HG03097 (cell line): ENCODE data around the gene TNNT2.

Experiments
- ATAC-seq: cut with Tn5 transposase; IDR thresholded peaks from one replicate; pipeline ENCODE4 v1.9.1; 2021; ENCODE audit not compliant: unreplicated experiment, low FRiP score

TNNT2 gene

GRCh38 chr1:201379733-201380242 is 2.3 kb upstream of the TNNT2 start:
- no peak for ATAC-seq

GRCh38 chr1:201378804-201379203 is 1.3 kb upstream of the TNNT2 start:
- no peak for ATAC-seq

- no peak for ATAC-seq
Observed at GRCh38 chr1:201376464-201377374, 761 bp downstream of the TNNT2 start.

- ATAC-seq, result no peak
Observed at GRCh38 chr1:201376107-201376463, 1.4 kb downstream of the TNNT2 start.

GRCh38 chr1:201375169-201375568 is 2.3 kb downstream of the TNNT2 start:
- no peak for ATAC-seq

GRCh38 chr1:201374364-201374763 is 3.1 kb downstream of the TNNT2 start:
- no peak for ATAC-seq

GRCh38 chr1:201371792-201372191 is 5.7 kb downstream of the TNNT2 start:
- ATAC-seq, result no peak

GRCh38 chr1:201371276-201371675 is 6.2 kb downstream of the TNNT2 start:
- ATAC-seq, result no peak

GRCh38 chr1:201370500-201370899 is 7.0 kb downstream of the TNNT2 start:
- no peak for ATAC-seq

GRCh38 chr1:201369209-201369608 is 8.3 kb downstream of the TNNT2 start:
- no peak for ATAC-seq

GRCh38 chr1:201366696-201367095 is 10.8 kb downstream of the TNNT2 start:
- ATAC-seq, result no peak

- no peak for ATAC-seq
Observed at GRCh38 chr1:201365251-201365650, 12.2 kb downstream of the TNNT2 start.

GRCh38 chr1:201364808-201365105 is 12.7 kb downstream of the TNNT2 start:
- no peak for ATAC-seq

- ATAC-seq, result no peak
Observed at GRCh38 chr1:201363467-201363866, 14.0 kb downstream of the TNNT2 start.

- no peak for ATAC-seq
Observed at GRCh38 chr1:201362906-201363305, 14.6 kb downstream of the TNNT2 start.

- ATAC-seq, result no peak
Observed at GRCh38 chr1:201361652-201362504, 15.6 kb downstream of the TNNT2 start.

- ATAC-seq, result no peak
Observed at GRCh38 chr1:201360901-201361651, 16.4 kb downstream of the TNNT2 start.

- no peak for ATAC-seq
Observed at GRCh38 chr1:201360486-201360885, 17.0 kb downstream of the TNNT2 start.

GRCh38 chr1:201359873-201360210 is 17.6 kb downstream of the TNNT2 start:
- ATAC-seq, result no peak

GRCh38 chr1:201359031-201359872 is 18.2 kb downstream of the TNNT2 start:
- ATAC-seq, result no peak
